Nephron progenitor cell (in vitro differentiated cells): ENCODE data around the gene KCNJ13.
A peak's percentile ranks its signal among the peaks of the same experiment; 100 is the strongest.

Experiments
- DNase-seq: peaks from one replicate; pipeline ENCODE4 v3.0.0; 2021
- H3K27ac Mint-ChIP-seq: 2 replicates; pipeline ENCODE4 v1.8.0; 2021; ENCODE audit warnings: mild to moderate bottlenecking, moderate library complexity, mixed read lengths
- H3K27me3 Mint-ChIP-seq: 2 replicates; pipeline ENCODE4 v1.8.0; 2021; ENCODE audit warnings: mild to moderate bottlenecking, low read depth, mixed read lengths; ENCODE audit not compliant: poor library complexity
- H3K36me3 Mint-ChIP-seq: 2 replicates; pipeline ENCODE4 v1.8.0; 2021; ENCODE audit warnings: low read depth, mixed read lengths
- H3K4me1 Mint-ChIP-seq: 2 replicates; pipeline ENCODE4 v1.8.0; 2021; ENCODE audit warnings: mixed read lengths
- H3K4me3 Mint-ChIP-seq: 2 replicates; pipeline ENCODE4 v1.8.0; 2021; ENCODE audit warnings: mild to moderate bottlenecking, moderate library complexity, mixed read lengths
- H3K9me3 Mint-ChIP-seq: 2 replicates; pipeline ENCODE4 v1.8.0; 2021; ENCODE audit warnings: mild to moderate bottlenecking, moderate library complexity, mixed read lengths
- TF ChIP-seq, protein P1 (sequence below): fragments of 200-600 bp; sonication (generic); IDR thresholded peaks from 2 replicates; pipeline ENCODE4 v1.5.0; 2021; ENCODE audit warnings: antibody characterized with exemption

Gene KCNJ13

DNA sequence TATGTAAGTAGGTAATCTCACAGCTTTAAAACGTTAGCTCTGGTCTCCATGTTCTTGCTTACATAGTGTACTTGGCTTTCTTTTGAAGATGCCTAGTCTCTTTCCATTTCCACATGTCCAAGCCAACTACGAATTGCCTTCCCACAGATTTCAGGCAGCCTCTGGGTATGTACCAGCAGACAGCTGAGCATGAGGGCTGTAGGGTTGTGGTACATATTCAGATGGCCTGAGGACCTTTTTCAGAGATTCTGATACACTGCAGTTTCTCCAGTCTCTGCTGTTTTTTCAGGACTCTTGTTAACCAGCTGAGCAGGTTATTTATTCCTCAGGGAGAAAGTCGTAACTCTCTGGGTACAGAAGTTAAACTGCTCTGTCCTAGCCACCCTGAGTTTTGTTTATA lies 3.1 kb upstream of the KCNJ13 start:
- Mint-ChIP-seq H3K27ac (peak overlapping the region; percentile 44), H3K4me1 (peaks cover 26% of the 10 kb centered on the region), H3K9me3 (no peaks in the 10 kb centered on the region), H3K4me3 (no peak overlapping the region), H3K36me3 (peaks cover 31% of the 10 kb centered on the region), H3K27me3 (no peaks in the 10 kb centered on the region)
- no peak for DNase-seq
- TF ChIP-seq, protein P1, sequence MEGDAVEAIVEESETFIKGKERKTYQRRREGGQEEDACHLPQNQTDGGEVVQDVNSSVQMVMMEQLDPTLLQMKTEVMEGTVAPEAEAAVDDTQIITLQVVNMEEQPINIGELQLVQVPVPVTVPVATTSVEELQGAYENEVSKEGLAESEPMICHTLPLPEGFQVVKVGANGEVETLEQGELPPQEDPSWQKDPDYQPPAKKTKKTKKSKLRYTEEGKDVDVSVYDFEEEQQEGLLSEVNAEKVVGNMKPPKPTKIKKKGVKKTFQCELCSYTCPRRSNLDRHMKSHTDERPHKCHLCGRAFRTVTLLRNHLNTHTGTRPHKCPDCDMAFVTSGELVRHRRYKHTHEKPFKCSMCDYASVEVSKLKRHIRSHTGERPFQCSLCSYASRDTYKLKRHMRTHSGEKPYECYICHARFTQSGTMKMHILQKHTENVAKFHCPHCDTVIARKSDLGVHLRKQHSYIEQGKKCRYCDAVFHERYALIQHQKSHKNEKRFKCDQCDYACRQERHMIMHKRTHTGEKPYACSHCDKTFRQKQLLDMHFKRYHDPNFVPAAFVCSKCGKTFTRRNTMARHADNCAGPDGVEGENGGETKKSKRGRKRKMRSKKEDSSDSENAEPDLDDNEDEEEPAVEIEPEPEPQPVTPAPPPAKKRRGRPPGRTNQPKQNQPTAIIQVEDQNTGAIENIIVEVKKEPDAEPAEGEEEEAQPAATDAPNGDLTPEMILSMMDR, result no peak

DNA sequence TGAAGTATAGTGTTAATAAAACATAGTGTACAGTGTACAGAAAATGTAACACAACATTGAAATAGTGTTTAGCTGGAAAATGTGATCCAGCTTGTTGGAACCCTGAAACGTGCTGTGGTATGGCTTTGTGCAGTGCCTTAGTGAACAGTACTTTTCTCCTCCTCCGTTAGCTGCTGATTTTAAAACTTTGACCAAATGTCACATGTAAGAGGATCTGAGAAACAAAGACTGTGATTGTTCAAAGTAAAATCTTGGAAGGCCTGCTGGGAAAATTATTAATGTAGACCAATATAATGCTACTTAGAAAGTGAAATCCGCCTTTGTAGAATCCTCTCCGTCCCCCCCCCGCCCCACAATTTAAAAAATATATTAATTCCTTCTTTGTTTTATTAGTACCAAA lies 911 bp upstream of the KCNJ13 start:
- H3K27me3 Mint-ChIP-seq, result no peaks in the 10 kb centered on the region
- TF ChIP-seq, protein P1, result no peak
- H3K4me1 Mint-ChIP-seq, result peaks cover 26% of the 10 kb centered on the region
- H3K9me3 Mint-ChIP-seq, result no peaks in the 10 kb centered on the region
- no peak overlapping the region for H3K27ac Mint-ChIP-seq
- H3K36me3 Mint-ChIP-seq, result peaks cover 25% of the 10 kb centered on the region
- no peak for DNase-seq
- H3K4me3 Mint-ChIP-seq, result no peak overlapping the region

DNA sequence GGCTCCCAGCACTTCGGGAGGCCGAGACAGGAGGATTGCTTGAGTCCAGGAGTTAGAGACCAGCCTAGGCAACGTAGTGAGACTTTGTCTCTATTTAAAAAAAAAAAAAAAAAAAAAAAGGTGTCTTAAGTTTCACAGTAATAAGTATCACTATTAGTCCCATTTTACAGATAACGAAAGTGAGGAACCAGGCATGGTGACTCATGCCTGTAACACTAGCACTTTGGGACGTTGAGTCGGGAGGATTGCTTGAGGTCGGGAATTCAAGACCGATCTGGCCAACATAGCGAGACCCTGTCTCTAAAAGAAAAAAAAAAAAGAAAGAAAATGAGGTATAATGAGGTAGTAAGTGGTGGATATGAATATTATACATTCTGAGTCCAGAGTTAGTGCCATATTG lies 2.5 kb downstream of the KCNJ13 start:
- Mint-ChIP-seq H3K36me3 (peaks cover 30% of the 10 kb centered on the region), H3K4me3 (no peak overlapping the region), H3K4me1 (peaks cover 20% of the 10 kb centered on the region), H3K9me3 (no peaks in the 10 kb centered on the region), H3K27ac (no peak overlapping the region), H3K27me3 (peaks cover 3% of the 10 kb centered on the region)
- TF ChIP-seq, protein P1, result no peak
- DNase-seq, result no peak

DNA sequence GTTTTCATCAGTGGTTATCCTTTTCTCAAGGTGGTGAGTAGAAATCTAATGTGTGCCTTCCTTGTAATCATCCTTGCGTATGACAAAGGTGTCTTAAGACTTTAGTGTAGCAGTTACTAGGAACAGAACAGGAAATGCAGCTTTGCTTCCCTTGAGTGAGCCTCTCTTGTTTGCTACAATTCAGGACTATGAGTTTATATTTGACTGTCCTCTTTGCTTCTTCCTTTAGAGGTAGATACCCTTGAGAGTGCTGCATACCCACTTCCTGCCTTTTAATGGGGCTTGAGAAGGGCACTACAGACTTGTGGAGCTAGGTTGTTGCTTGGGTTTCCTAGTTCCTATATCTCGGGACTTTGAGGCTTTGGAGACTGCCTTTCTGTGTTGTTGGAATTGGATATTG lies 3.8 kb downstream of the KCNJ13 start:
- Mint-ChIP-seq H3K4me3 (no peak overlapping the region), H3K27ac (peak overlapping the region; percentile 10), H3K36me3 (peaks cover 39% of the 10 kb centered on the region), H3K4me1 (peaks cover 15% of the 10 kb centered on the region), H3K9me3 (no peaks in the 10 kb centered on the region), H3K27me3 (peaks cover 4% of the 10 kb centered on the region)
- TF ChIP-seq, protein P1, result no peak
- DNase-seq, result no peak

DNA sequence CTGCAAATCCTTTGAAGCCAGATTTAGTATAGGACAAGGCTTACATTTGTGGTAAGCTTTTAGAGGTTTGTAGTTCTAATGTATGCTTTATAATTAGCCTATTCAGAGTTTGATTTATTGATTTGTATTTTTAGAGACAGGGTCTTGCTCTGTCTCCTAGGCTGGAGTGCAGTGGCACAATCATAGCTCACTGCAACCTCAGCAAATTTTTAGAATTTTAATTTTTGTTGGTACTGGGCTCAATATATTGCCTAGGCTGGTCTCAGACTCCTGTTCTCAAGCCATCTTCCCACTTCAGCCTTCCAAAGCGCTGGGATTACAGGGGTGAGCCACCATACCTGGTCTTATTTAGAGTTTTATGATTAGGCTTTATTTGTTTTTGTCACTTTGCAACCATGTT lies 4.5 kb downstream of the KCNJ13 start:
- H3K4me1 Mint-ChIP-seq, result peaks cover 13% of the 10 kb centered on the region

DNA sequence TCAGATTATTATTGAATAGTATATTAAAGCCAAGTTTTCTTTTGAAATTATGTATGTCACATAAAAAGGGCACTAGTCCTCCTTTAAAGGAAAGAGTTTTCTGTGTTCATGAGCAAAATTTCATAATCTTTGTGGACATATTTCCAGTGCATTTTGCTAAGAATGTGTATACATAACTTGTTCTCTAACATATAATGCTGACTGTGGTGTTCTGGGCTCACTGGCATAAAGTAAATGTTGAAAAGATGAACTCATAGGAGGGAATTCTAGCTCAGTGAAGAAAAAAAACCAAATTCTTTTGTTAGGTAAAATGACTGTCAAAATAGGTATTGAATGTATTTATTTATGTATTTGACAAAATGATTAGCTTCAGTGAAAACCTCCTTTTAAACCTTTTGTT lies 6.2 kb downstream of the KCNJ13 start:
- Mint-ChIP-seq H3K36me3 (peaks cover 40% of the 10 kb centered on the region), H3K27ac (no peak overlapping the region), H3K27me3 (peaks cover 4% of the 10 kb centered on the region), H3K4me3 (no peak overlapping the region), H3K9me3 (no peaks in the 10 kb centered on the region), H3K4me1 (peaks cover 2% of the 10 kb centered on the region)
- TF ChIP-seq, protein P1, result no peak
- no peak for DNase-seq

More for the DNA sequence above, 4.5 kb downstream of the KCNJ13 start:
- DNase-seq, result no peak
- H3K27me3 Mint-ChIP-seq, result peaks cover 4% of the 10 kb centered on the region
- no peak overlapping the region for H3K4me3 Mint-ChIP-seq
- TF ChIP-seq, protein P1, result no peak
- no peaks in the 10 kb centered on the region for H3K9me3 Mint-ChIP-seq
- peak overlapping the region; percentile 46 for H3K27ac Mint-ChIP-seq
- peaks cover 39% of the 10 kb centered on the region for H3K36me3 Mint-ChIP-seq
